H9 (cell line): ENCODE measurements around the gene SIPA1. TPM values are rescaled to one million over a fixed set of nuclear protein-coding genes. Genes with fewer than 3 reads are reported as not detected.

Experiments
- DNase-seq: peaks from one replicate; pipeline ENCODE4 v3.0.0-alpha.2; 2017
- H2AFZ ChIP-seq: one replicate; pipeline ENCODE4 v1.6.1; 2013; ENCODE audit warnings: mild to moderate bottlenecking, low read length, control low read depth, moderate library complexity
- H2AK5ac ChIP-seq: 2 replicates; pipeline ENCODE4 v1.6.1; 2013; ENCODE audit warnings: low read length, control low read depth, mixed read lengths; ENCODE audit not compliant: insufficient read length
- H2BK120ac ChIP-seq: one replicate; pipeline ENCODE4 v1.6.1; 2013; ENCODE audit warnings: low read depth, mild to moderate bottlenecking, low read length, control low read depth, inconsistent platforms; ENCODE audit not compliant: poor library complexity, severe bottlenecking
- H2BK12ac ChIP-seq: 2 replicates; pipeline ENCODE4 v1.6.1; 2013; ENCODE audit warnings: low read length, control low read depth, mixed read lengths, low read depth; ENCODE audit not compliant: insufficient read length
- H2BK15ac ChIP-seq: 2 replicates; pipeline ENCODE4 v1.6.1; 2013; ENCODE audit warnings: low read depth, low read length, control low read depth
- H2BK20ac ChIP-seq: one replicate; pipeline ENCODE4 v1.6.1; 2013; ENCODE audit warnings: low read depth, mild to moderate bottlenecking, low read length, control low read depth, inconsistent platforms; ENCODE audit not compliant: poor library complexity, severe bottlenecking
- H2BK5ac ChIP-seq: 2 replicates; pipeline ENCODE4 v1.6.1; 2013; ENCODE audit warnings: low read length, control low read depth, mixed read lengths; ENCODE audit not compliant: insufficient read length
- H3K14ac ChIP-seq: 2 replicates; pipeline ENCODE4 v1.6.1; 2013; ENCODE audit warnings: low read length, control low read depth; ENCODE audit not compliant: insufficient read depth
- H3K18ac ChIP-seq: 2 replicates; pipeline ENCODE4 v1.6.1; 2013; ENCODE audit warnings: low read depth, mild to moderate bottlenecking, mixed read lengths, low read length, control low read depth; ENCODE audit not compliant: insufficient read length
- H3K23ac ChIP-seq: 2 replicates; pipeline ENCODE4 v1.6.1; 2013; ENCODE audit warnings: low read length, control low read depth, mixed read lengths, low read depth; ENCODE audit not compliant: insufficient read length
- H3K23me2 ChIP-seq: 2 replicates; pipeline ENCODE4 v1.6.1; 2013; ENCODE audit warnings: low read depth, mild to moderate bottlenecking, mixed read lengths, low read length, control low read depth; ENCODE audit not compliant: insufficient read length, poor library complexity, severe bottlenecking
- H3K27ac ChIP-seq: 2 replicates; pipeline ENCODE4 v1.5.1; 2013; ENCODE audit warnings: low read length, control low read depth, mixed read lengths, low read depth; ENCODE audit not compliant: insufficient read length
- H3K27me3 ChIP-seq: 2 replicates; pipeline ENCODE4 v1.6.1; 2013; ENCODE audit warnings: low read length, control low read depth, inconsistent platforms; ENCODE audit not compliant: insufficient read depth
- H3K4ac ChIP-seq: 2 replicates; pipeline ENCODE4 v1.6.1; 2013; ENCODE audit warnings: low read depth, mild to moderate bottlenecking, control low read depth, inconsistent platforms, low read length, moderate library complexity
- H3K4me1 ChIP-seq: 2 replicates; pipeline ENCODE4 v1.6.1; 2013; ENCODE audit warnings: low read length, control low read depth, inconsistent platforms; ENCODE audit not compliant: insufficient read depth
- H3K4me2 ChIP-seq: 2 replicates; pipeline ENCODE4 v1.6.1; 2013; ENCODE audit warnings: low read length, control low read depth, mixed read lengths; ENCODE audit not compliant: insufficient read length, insufficient read depth
- H3K56ac ChIP-seq: 2 replicates; pipeline ENCODE4 v1.6.1; 2013; ENCODE audit warnings: low read depth, mild to moderate bottlenecking, mixed read lengths, low read length, control low read depth; ENCODE audit not compliant: insufficient read length
- H3K79me1 ChIP-seq: 2 replicates; pipeline ENCODE4 v1.6.1; 2013; ENCODE audit warnings: low read depth, mild to moderate bottlenecking, moderate library complexity, low read length, control low read depth, inconsistent platforms; ENCODE audit not compliant: insufficient read depth, poor library complexity, severe bottlenecking
- H3K79me2 ChIP-seq: 2 replicates; pipeline ENCODE4 v1.6.1; 2013; ENCODE audit warnings: low read length, control low read depth, inconsistent platforms; ENCODE audit not compliant: insufficient read depth
- H3K9ac ChIP-seq: 2 replicates; pipeline ENCODE4 v1.6.1; 2013; ENCODE audit warnings: low read length, control low read depth, mixed read lengths; ENCODE audit not compliant: insufficient read length; ENCODE audit errors: extremely low read depth
- H3K9me3 ChIP-seq: one replicate; pipeline ENCODE4 v1.6.1; 2013; ENCODE audit warnings: low read depth, low read length, inconsistent platforms; ENCODE audit not compliant: control insufficient read depth
- H3T11ph ChIP-seq: one replicate; pipeline ENCODE4 v1.6.1; 2013; ENCODE audit warnings: mild to moderate bottlenecking, low read length, control low read depth, inconsistent platforms
- H4K20me1 ChIP-seq: one replicate; pipeline ENCODE4 v1.6.1; 2013; ENCODE audit not compliant: control insufficient read depth, insufficient read length, insufficient read depth
- H4K5ac ChIP-seq: 2 replicates; pipeline ENCODE4 v1.6.1; 2013; ENCODE audit warnings: low read depth, mild to moderate bottlenecking, mixed read lengths, low read length, control low read depth; ENCODE audit not compliant: insufficient read length
- H4K8ac ChIP-seq: replicated peaks from 2 replicates; pipeline ENCODE4 v1.6.1; 2013; ENCODE audit warnings: low read length, control low read depth, mixed read lengths, low read depth; ENCODE audit not compliant: insufficient read length
- H4K91ac ChIP-seq: 2 replicates; pipeline ENCODE4 v1.6.1; 2013; ENCODE audit warnings: low read depth, mild to moderate bottlenecking, moderate library complexity, mixed read lengths, low read length, control low read depth; ENCODE audit not compliant: insufficient read length
- H3K27ac Mint-ChIP-seq, 3 experiments: 2 replicates in 2 of 3; 3 replicates in 1 of 3; pipeline ENCODE4 v1.8.0; 2020 to 2021; ENCODE audit warnings: mixed read lengths in 3 of 3, mild to moderate bottlenecking in 1 of 3, moderate library complexity in 1 of 3
- H3K27me3 Mint-ChIP-seq: 2 replicates; pipeline ENCODE4 v1.8.0; 2021; ENCODE audit warnings: low read depth, mild to moderate bottlenecking, moderate library complexity, mixed read lengths
- H3K36me3 Mint-ChIP-seq, 3 experiments: 2 replicates in 2 of 3; 3 replicates in 1 of 3; pipeline ENCODE4 v1.8.0; 2020 to 2021; ENCODE audit warnings: low read depth in 3 of 3, mixed read lengths in 3 of 3; ENCODE audit not compliant: insufficient read depth in 1 of 3
- H3K4me1 Mint-ChIP-seq, 2 experiments: 2 replicates each; pipeline ENCODE4 v1.8.0; 2020; ENCODE audit warnings: mixed read lengths in 2 of 2
- H3K4me3 Mint-ChIP-seq, 2 experiments: 2 replicates in 1 of 2; 3 replicates in 1 of 2; pipeline ENCODE4 v1.8.0; 2020 to 2021; ENCODE audit warnings: mild to moderate bottlenecking in 2 of 2, mixed read lengths in 2 of 2, moderate library complexity in 1 of 2
- H3K9me3 Mint-ChIP-seq, 2 experiments: 2 replicates in 1 of 2; 3 replicates in 1 of 2; pipeline ENCODE4 v1.8.0; 2020; ENCODE audit warnings: mild to moderate bottlenecking in 2 of 2, mixed read lengths in 2 of 2, moderate library complexity in 1 of 2
- WGBS: extraction: QIAGEN DNeasy Blood & Tissue Kit; methylation state at CpG from one replicate; pipeline ENCODE4 v1.1.7; 2013; ENCODE audit warnings: missing lambda C conversion rate, low lambda C conversion rate, mixed read lengths; ENCODE audit not compliant: insufficient read length; ENCODE audit errors: extremely low coverage; 5-methylcytosine and 5-hydroxymethylcytosine counted together
- total RNA-seq: library from RNA; stranded (reverse); gene quantifications from 2 replicates; pipeline ENCODE4 v1.2.1, GENCODE V29; 2021
- TF ChIP-seq, protein P1 (sequence below): fragments of 200-600 bp; sonication (generic); conservative IDR thresholded peaks from 3 replicates; pipeline ENCODE4 v1.8.0; 2021; ENCODE audit warnings: antibody characterized with exemption, mild to moderate bottlenecking

Gene SIPA1
- total RNA-seq, 1 experiment from 2014 or later: 32.0 TPM

DNA sequence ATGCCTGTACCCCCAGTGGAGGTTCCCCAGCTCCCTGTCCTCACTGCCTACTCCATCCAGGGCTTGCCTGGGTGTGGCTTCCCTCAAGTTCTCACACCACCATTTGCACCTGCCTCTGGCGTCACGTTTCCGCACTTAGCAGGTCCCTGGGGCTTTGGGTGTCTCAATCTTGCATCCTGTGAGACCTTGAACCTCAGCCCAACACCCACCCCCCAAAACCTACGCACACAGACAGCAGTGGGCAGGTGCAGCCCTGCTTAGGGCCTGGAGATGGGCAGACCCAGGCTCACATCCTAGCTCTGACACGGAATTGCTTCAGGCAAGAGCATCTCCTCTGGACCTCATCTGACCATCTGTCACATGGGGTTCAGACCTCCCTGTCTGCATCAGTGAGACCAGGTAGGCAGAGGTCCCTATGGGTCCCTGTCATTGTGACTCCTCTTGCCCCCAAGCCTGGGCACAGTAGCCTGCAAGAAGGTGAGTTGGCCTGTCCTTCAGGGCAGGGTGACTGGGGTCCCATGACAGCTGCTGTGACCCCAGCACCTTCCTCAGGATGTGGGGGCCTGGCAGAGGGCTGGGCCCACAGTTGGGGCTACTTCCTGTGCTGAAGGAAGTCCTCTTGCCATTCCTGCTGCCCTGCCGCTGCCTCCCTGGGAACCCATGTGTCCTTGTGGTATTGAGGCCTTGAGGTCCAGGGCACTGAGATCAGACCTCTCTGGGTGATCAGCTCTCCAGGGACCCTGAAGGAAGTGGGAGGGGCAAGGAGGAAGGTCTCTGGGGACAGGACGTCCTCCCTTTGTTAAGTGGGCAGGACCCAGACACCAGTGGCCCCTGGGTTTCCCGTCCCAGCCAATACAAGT lies 2.0 kb downstream of the SIPA1 start:
- H3K4me3 Mint-ChIP-seq: 0 out of 5 replicates have a peak overlapping the region, but pooled peaks of 1 of the 2 experiments have one; percentile 20
- H3K27ac Mint-ChIP-seq: no peak overlapping the region
- no CpG with 5 or more reads among the region's 8 CpGs for WGBS

More for the DNA sequence above, 2.0 kb downstream of the SIPA1 start:
- Histone ChIP-seq H2BK5ac (no peak overlapping the region), H3K18ac (no peak overlapping the region), H3K27ac (no peak overlapping the region), H4K91ac (no peak overlapping the region), H3K23ac (no peak overlapping the region), H2BK15ac (no peak overlapping the region), H4K8ac (no peak overlapping the region), H3K4me1 (peaks cover 5% of the 10 kb centered on the region; the same call in 1 of the 2 replicates), H2AK5ac (no peak overlapping the region), H3K4ac (no peak overlapping the region), H3K9me3 (no peaks in the 10 kb centered on the region), H3K79me2 (no peaks in the 10 kb centered on the region), H3K9ac (no peak overlapping the region), H3K79me1 (no peaks in the 10 kb centered on the region), H2BK20ac (no peak overlapping the region), H3K23me2 (peaks cover 13% of the 10 kb centered on the region), H2AFZ (no peak overlapping the region), H2BK12ac (no peak overlapping the region), H3K27me3 (no peaks in the 10 kb centered on the region), H3T11ph (no peak overlapping the region), H3K56ac (no peak overlapping the region), H2BK120ac (no peak overlapping the region), H4K20me1 (no peaks in the 10 kb centered on the region), H3K14ac (no peak overlapping the region), H4K5ac (no peak overlapping the region), H3K4me2 (no peak overlapping the region)
- peaks cover 34 to 40% of the 10 kb centered on the region in 2 experiments for H3K4me1 Mint-ChIP-seq
- TF ChIP-seq, protein P1, sequence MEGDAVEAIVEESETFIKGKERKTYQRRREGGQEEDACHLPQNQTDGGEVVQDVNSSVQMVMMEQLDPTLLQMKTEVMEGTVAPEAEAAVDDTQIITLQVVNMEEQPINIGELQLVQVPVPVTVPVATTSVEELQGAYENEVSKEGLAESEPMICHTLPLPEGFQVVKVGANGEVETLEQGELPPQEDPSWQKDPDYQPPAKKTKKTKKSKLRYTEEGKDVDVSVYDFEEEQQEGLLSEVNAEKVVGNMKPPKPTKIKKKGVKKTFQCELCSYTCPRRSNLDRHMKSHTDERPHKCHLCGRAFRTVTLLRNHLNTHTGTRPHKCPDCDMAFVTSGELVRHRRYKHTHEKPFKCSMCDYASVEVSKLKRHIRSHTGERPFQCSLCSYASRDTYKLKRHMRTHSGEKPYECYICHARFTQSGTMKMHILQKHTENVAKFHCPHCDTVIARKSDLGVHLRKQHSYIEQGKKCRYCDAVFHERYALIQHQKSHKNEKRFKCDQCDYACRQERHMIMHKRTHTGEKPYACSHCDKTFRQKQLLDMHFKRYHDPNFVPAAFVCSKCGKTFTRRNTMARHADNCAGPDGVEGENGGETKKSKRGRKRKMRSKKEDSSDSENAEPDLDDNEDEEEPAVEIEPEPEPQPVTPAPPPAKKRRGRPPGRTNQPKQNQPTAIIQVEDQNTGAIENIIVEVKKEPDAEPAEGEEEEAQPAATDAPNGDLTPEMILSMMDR: no peak
- no peak for DNase-seq
- no peaks in the 10 kb centered on the region for H3K9me3 Mint-ChIP-seq
- H3K27me3 Mint-ChIP-seq: no peaks in the 10 kb centered on the region
- peaks cover 11 to 12% (median 12%) of the 10 kb centered on the region in 3 experiments; a peak in 6 of 7 replicates for H3K36me3 Mint-ChIP-seq
